A673 (cell line): ENCODE results near the gene PRDM16. TPM values are rescaled to one million over a fixed set of nuclear protein-coding genes. Genes with fewer than 3 reads are reported as not detected.
A peak's percentile ranks its signal among the peaks of the same experiment; 100 is the strongest.
"Not testable (repeated sequence)": the region's sequence is repeated elsewhere in the genome, so short reads cannot be mapped to it uniquely, and the experiment has no call there.

ENCODE experiments used
- BruUV-seq: library from RNA; stranded (reverse); fragments of 400-500 nt; replicated peaks from 2 replicates; lab custom pipeline; 2021; lab: Mats Ljungman, UMichigan
- CTCF ChIA-PET: fragments of 300-600 bp; sonication (Branson Sonifier 250); formaldehyde crosslinking; loops from one replicate; lab custom pipeline; 2022; ENCODE audit warnings: antibody characterized with exemption; lab: Charles Lee
- POLR2A ChIA-PET: fragments of 300-600 bp; sonication (Branson Sonifier 250); formaldehyde crosslinking; loops from one replicate; lab custom pipeline; 2022; ENCODE audit warnings: antibody characterized with exemption; ENCODE audit not compliant: low non-redundant PET; lab: Charles Lee
- DNase-seq: peaks from one replicate; pipeline ENCODE4 v3.0.0-alpha.2; 2015; ENCODE audit warnings: low spot score
- H3K27ac ChIP-seq: fragments of 200-600 bp; sonication (generic); 2 replicates; pipeline ENCODE4 v1.5.1; 2016; ENCODE audit warnings: mixed run types, low read depth, mild to moderate bottlenecking, mixed read lengths, antibody characterized with exemption, low read length; ENCODE audit not compliant: poor library complexity, severe bottlenecking
- H3K27me3 ChIP-seq: fragments of 200-600 bp; sonication (generic); replicated peaks from 2 replicates; pipeline ENCODE4 v1.6.1; 2017; ENCODE audit warnings: mixed run types, low read depth, mild to moderate bottlenecking, mixed read lengths, antibody characterized with exemption, low read length; ENCODE audit not compliant: insufficient read depth, poor library complexity
- H3K36me3 ChIP-seq: fragments of 200-600 bp; sonication (generic); 2 replicates; pipeline ENCODE4 v1.6.1; 2016; ENCODE audit warnings: mixed run types, mild to moderate bottlenecking, mixed read lengths, antibody characterized with exemption, low read length; ENCODE audit not compliant: insufficient read depth, poor library complexity, severe bottlenecking
- H3K4me1 ChIP-seq: fragments of 200-600 bp; sonication (generic); 2 replicates; pipeline ENCODE4 v1.6.1; 2017; ENCODE audit warnings: mixed run types, mild to moderate bottlenecking, mixed read lengths, antibody characterized with exemption, low read length; ENCODE audit not compliant: insufficient read depth, poor library complexity, severe bottlenecking
- H3K4me3 ChIP-seq: fragments of 200-600 bp; sonication (generic); 2 replicates; pipeline ENCODE4 v1.5.1; 2016; ENCODE audit warnings: low read depth, mixed run types, mild to moderate bottlenecking, mixed read lengths, low read length; ENCODE audit not compliant: poor library complexity, severe bottlenecking
- H3K9me3 ChIP-seq: fragments of 200-600 bp; sonication (generic); 2 replicates; pipeline ENCODE4 v1.6.1; 2016; ENCODE audit warnings: mixed run types, low read depth, mild to moderate bottlenecking, mixed read lengths, antibody characterized with exemption, low read length; ENCODE audit not compliant: poor library complexity, severe bottlenecking
- CTCF ChIP-seq: fragments of 300-800, 200-600 bp; sonication (generic); conservative IDR thresholded peaks from 2 replicates; pipeline ENCODE4 v1.5.1; 2017; ENCODE audit warnings: low read depth, mild to moderate bottlenecking, antibody characterized with exemption, low read length, moderate library complexity, mixed read lengths
- EZH2 ChIP-seq: fragments of 200-600 bp; sonication (generic); IDR thresholded peaks from 2 replicates; pipeline ENCODE4 v1.6.1; 2017; ENCODE audit warnings: borderline replicate concordance, low read depth, mild to moderate bottlenecking, mixed read lengths, antibody characterized with exemption, low read length; ENCODE audit not compliant: poor library complexity, severe bottlenecking
- intact Hi-C: fragments of 100-400 bp; cut with micrococcal nuclease; formaldehyde crosslinking; loops from one replicate; pipeline ENCODE4 v1.10.0; 2022; ENCODE audit not compliant: unreplicated experiment
- total RNA-seq: library from RNA; stranded (reverse); gene quantifications from 2 replicates; pipeline ENCODE4 v1.2.3, GENCODE V29; 2021

The PRDM16 gene
- total RNA-seq, 1 experiment from 2014 or later = 0.49 TPM

DNA sequence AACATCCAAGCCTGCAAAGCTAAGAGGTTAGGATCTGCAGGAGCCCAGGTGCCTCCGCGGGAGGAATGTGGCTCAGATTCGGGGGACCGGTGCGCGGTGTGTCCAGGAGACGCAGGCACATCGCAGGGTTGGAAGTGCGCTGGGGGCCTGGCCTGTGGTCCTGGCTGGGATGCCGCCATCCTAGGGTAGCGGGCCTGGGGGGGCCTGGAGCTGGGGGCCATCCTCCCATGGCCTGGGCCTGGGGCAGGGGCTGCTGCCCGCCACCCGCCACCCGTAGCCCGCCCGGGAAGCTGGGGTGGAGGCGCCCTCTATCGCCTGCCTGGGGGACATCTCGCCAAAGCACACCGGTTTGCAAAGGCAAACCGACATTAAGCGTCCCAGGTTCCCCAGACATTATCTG is 214.8 kb downstream of the PRDM16 start:
- Histone ChIP-seq H3K27ac (no peak overlapping the region), H3K36me3 (no peaks in the 10 kb centered on the region), H3K9me3 (no peaks in the 10 kb centered on the region), H3K27me3 (peaks cover 63% of the 10 kb centered on the region), H3K4me3 (no peak overlapping the region), H3K4me1 (no peaks in the 10 kb centered on the region)
- intact Hi-C loops = no loop called here
- ChIA-PET POLR2A (no interaction called here), CTCF (no interaction called here)
- peak; percentile 76 for TF ChIP-seq CTCF
- no peak for TF ChIP-seq EZH2
- DNase-seq = peak; percentile 15
- no TSS peak for BruUV-seq

- Histone ChIP-seq H3K4me1 (no peaks in the 10 kb centered on the region), H3K4me3 (no peak overlapping the region), H3K27ac (no peak overlapping the region), H3K9me3 (no peaks in the 10 kb centered on the region), H3K36me3 (no peaks in the 10 kb centered on the region), H3K27me3 (peaks cover 62% of the 10 kb centered on the region)
- TF ChIP-seq EZH2 (no peak), CTCF (no peak)
- ChIA-PET CTCF (no interaction called here), POLR2A (no interaction called here)
- intact Hi-C loops = no loop called here
- no peak for DNase-seq
- BruUV-seq = no TSS peak
These were observed 215.7 kb downstream of the PRDM16 start for GRCh38 chr1:3284691-3285090.

DNA sequence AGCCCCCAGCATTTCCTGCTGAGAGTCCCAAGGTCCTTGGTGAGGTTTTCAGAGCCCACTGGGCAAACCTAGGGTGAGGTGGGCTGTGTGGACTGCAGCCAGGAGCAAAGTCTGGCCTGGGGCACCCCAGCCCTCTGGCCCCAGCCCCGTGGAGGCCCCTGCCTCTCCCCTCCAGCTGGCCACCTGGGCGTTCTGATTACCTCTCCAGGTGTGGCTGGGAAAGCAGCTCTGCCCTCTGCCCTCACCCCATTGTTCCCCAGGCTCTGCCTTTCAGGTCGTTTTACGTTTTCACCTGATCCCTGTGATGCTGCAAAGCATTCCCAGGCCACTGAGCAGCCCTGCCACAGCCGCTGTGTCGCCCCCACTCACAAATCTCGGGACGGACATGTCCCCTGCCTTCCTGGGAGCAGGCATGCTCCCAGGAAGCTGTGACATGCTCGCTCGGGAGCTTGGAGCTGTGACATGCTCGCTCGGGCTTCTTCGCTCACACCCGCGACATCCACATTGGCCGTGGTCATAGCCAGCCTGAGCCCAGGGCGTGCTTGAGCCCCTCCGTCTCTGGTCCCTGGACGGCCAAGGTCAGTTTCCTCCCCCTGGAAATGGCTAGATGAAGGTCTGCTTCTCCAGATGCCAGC is 216.2 kb downstream of the PRDM16 start:
- Histone ChIP-seq H3K36me3 (no peaks in the 10 kb centered on the region), H3K4me3 (no peak overlapping the region), H3K4me1 (no peaks in the 10 kb centered on the region), H3K9me3 (no peaks in the 10 kb centered on the region), H3K27ac (no peak overlapping the region), H3K27me3 (peaks cover 63% of the 10 kb centered on the region)
- no peak for DNase-seq
- intact Hi-C loops = no loop called here
- BruUV-seq = no TSS peak
- ChIA-PET POLR2A (no interaction called here), CTCF (no interaction called here)
- TF ChIP-seq EZH2 (no peak), CTCF (no peak)

DNA sequence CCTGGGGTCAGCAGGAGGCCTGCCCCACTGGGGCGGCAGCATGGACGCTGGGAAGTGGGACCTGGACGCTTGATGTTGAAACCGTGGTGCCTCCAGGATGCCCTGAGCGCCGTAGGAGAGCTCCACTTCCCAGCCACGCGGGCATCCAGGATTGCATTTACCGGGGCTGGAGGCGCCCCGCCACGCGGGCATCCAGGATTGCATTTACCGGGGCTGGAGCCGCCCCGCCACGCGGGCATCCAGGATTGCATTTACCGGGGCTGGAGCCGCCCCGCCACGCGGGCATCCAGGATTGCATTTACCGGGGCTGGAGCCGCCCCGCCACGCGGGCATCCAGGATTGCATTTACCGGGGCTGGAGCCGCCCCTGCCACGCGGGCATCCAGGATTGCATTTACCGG is 218.1 kb downstream of the PRDM16 start:
- H3K4me1 ChIP-seq, BruUV-seq, H3K36me3 ChIP-seq, H3K4me3 ChIP-seq, POLR2A ChIA-PET, DNase-seq, H3K9me3 ChIP-seq, H3K27ac ChIP-seq, intact Hi-C loops: not testable (repeated sequence)
- CTCF ChIA-PET = interaction anchor here (0.6 kb wide), 1 partner anchor 79 kb away, joined by 5 read pairs; no protein-coding TSS in a partner anchor
- H3K27me3 ChIP-seq = peaks cover 53% of the 10 kb centered on the region
